ENCODE data around the gene TSPEAR. TPM values are rescaled to one million over a fixed set of nuclear protein-coding genes. Genes with fewer than 3 reads are reported as not detected.

Gene TSPEAR
- total RNA-seq, 1 experiment from 2014 or later = not detected

- no peak overlapping the region for H3K27ac Mint-ChIP-seq (ENCODE audit: low read depth, unreplicated experiment)
- H3K4me3 Mint-ChIP-seq (ENCODE audit: unreplicated experiment) = no peak overlapping the region
- intact Hi-C loops (cut with micrococcal nuclease) = no loop called here
- DNase-seq (ENCODE audit: unreplicated experiment) = no peak
- no peaks in the 10 kb centered on the region for H3K9me3 Mint-ChIP-seq (ENCODE audit: unreplicated experiment)
- ChIA-PET POLR2A (no interaction called here), CTCF (interaction anchor here (0.6 kb wide), 1 partner anchor 1016 kb away, joined by 3 read pairs; no protein-coding TSS in a partner anchor)
- H3K36me3 Mint-ChIP-seq (ENCODE audit: insufficient read depth, unreplicated experiment) = no peaks in the 10 kb centered on the region
- peaks cover 5% of the 10 kb centered on the region for H3K4me1 Mint-ChIP-seq (ENCODE audit: insufficient read depth, unreplicated experiment)
- H3K27me3 Mint-ChIP-seq (ENCODE audit: insufficient read depth, unreplicated experiment) = peaks cover 24% of the 10 kb centered on the region
- BruUV-seq (replicated peaks) = no TSS peak
- TF ChIP-seq CTCF (IDR thresholded peaks at IDR 0.05; ENCODE audit: unreplicated experiment) = no peak
Observed at GRCh38 chr21:44539046-44539445, 172.3 kb downstream of the TSPEAR start.

GRCh38 chr21:44537930-44538911 is 173.2 kb downstream of the TSPEAR start:
- Mint-ChIP-seq H3K4me1 (ENCODE audit: insufficient read depth, unreplicated experiment) (peaks cover 5% of the 10 kb centered on the region), H3K4me3 (ENCODE audit: unreplicated experiment) (no peak overlapping the region), H3K27ac (ENCODE audit: low read depth, unreplicated experiment) (no peak overlapping the region), H3K27me3 (ENCODE audit: insufficient read depth, unreplicated experiment) (peaks cover 24% of the 10 kb centered on the region), H3K9me3 (ENCODE audit: unreplicated experiment) (no peaks in the 10 kb centered on the region), H3K36me3 (ENCODE audit: insufficient read depth, unreplicated experiment) (no peaks in the 10 kb centered on the region)
- no peak for DNase-seq (ENCODE audit: unreplicated experiment)
- BruUV-seq (replicated peaks) = no TSS peak
- no peak for TF ChIP-seq CTCF (IDR thresholded peaks at IDR 0.05; ENCODE audit: unreplicated experiment)
- intact Hi-C loops (cut with micrococcal nuclease) = no loop called here
- ChIA-PET POLR2A (no interaction called here), CTCF (interaction anchor here (0.6 kb wide), 1 partner anchor 1017 kb away, joined by 3 read pairs; no protein-coding TSS in a partner anchor)

GRCh38 chr21:44535963-44536362 is 175.4 kb downstream of the TSPEAR start:
- no TSS peak for BruUV-seq (replicated peaks)
- TF ChIP-seq CTCF (IDR thresholded peaks at IDR 0.05; ENCODE audit: unreplicated experiment) = no peak
- DNase-seq (ENCODE audit: unreplicated experiment) = no peak
- Mint-ChIP-seq H3K4me3 (ENCODE audit: unreplicated experiment) (no peak overlapping the region), H3K27me3 (ENCODE audit: insufficient read depth, unreplicated experiment) (peaks cover 24% of the 10 kb centered on the region), H3K9me3 (ENCODE audit: unreplicated experiment) (no peaks in the 10 kb centered on the region), H3K27ac (ENCODE audit: low read depth, unreplicated experiment) (no peak overlapping the region), H3K36me3 (ENCODE audit: insufficient read depth, unreplicated experiment) (no peaks in the 10 kb centered on the region), H3K4me1 (ENCODE audit: insufficient read depth, unreplicated experiment) (peaks cover 11% of the 10 kb centered on the region)
- intact Hi-C loops (cut with micrococcal nuclease) = no loop called here
- CTCF ChIA-PET = interaction anchor here (1.0 kb wide), 1 partner anchor 9 kb away, joined by 3 read pairs; no protein-coding TSS in a partner anchor
- POLR2A ChIA-PET = interaction anchor here (0.7 kb wide), 1 partner anchor 47 kb away, joined by 3 read pairs; no protein-coding TSS in a partner anchor

- CTCF ChIA-PET = no interaction called here
- H3K27ac Mint-ChIP-seq (ENCODE audit: low read depth, unreplicated experiment) = no peak overlapping the region
- peaks cover 9% of the 10 kb centered on the region for H3K9me3 Mint-ChIP-seq (ENCODE audit: unreplicated experiment)
- peaks cover 32% of the 10 kb centered on the region for H3K27me3 Mint-ChIP-seq (ENCODE audit: insufficient read depth, unreplicated experiment)
- no peak for TF ChIP-seq CTCF (IDR thresholded peaks at IDR 0.05; ENCODE audit: unreplicated experiment)
- H3K4me3 Mint-ChIP-seq (ENCODE audit: unreplicated experiment) = no peak overlapping the region
- intact Hi-C loops (cut with micrococcal nuclease) = no loop called here
- POLR2A ChIA-PET = no interaction called here
- DNase-seq (ENCODE audit: unreplicated experiment) = no peak
- BruUV-seq (replicated peaks) = no TSS peak
- no peaks in the 10 kb centered on the region for H3K36me3 Mint-ChIP-seq (ENCODE audit: insufficient read depth, unreplicated experiment)
- H3K4me1 Mint-ChIP-seq (ENCODE audit: insufficient read depth, unreplicated experiment) = peaks cover 10% of the 10 kb centered on the region
Observed at GRCh38 chr21:44534688-44535087, 176.7 kb downstream of the TSPEAR start.
